ENCODE measurements around the gene RBKS. TPM values are rescaled to one million over a fixed set of nuclear protein-coding genes. Genes with fewer than 3 reads are reported as not detected.
A peak's percentile ranks its signal among the peaks of the same experiment; 100 is the strongest.

The RBKS gene
- total and polyA plus RNA-seq, 2 of the 13 experiments (the other 11 are each of a cell fraction or from before 2014, with no cell fraction given), result 7.7 to 8.3 TPM

- TF ChIP-seq AHDC1 (CRISPR knock-in tag; IDR thresholded peaks at IDR 0.05; ENCODE audit: borderline replicate concordance), result peak; percentile 48; the same call in 1 of the 2 replicates
- TF ChIP-seq MNT (IDR thresholded peaks at IDR 0.05), result no peak
- no peak for TF ChIP-seq FLYWCH1 (CRISPR knock-in tag; IDR thresholded peaks at IDR 0.05)
- no peak for TF ChIP-seq EZH2 (conservative IDR thresholded peaks at IDR 0.05; ENCODE audit: low read depth, low read length)
- TF ChIP-seq ZNF142 (CRISPR knock-in tag; IDR thresholded peaks at IDR 0.05), result no peak
- TF ChIP-seq CREM (IDR thresholded peaks at IDR 0.05), result 0 out of 2 replicates have a peak, but pooled peaks have one; percentile 6
- TF ChIP-seq CREM (CRISPR knock-in tag; IDR thresholded peaks at IDR 0.05), result no peak
- no peak for TF ChIP-seq SMARCC2 (IDR thresholded peaks at IDR 0.05)
- TF ChIP-seq SRSF4 (IDR thresholded peaks at IDR 0.05; ENCODE audit: low read depth, low read length, poor library complexity, severe bottlenecking), result no peak
These were observed 427 bp downstream of the RBKS start (continued) for GRCh38 chr2:27889774-27890145.

Measured in HepG2 (cell line).